Measurements from ENCODE around the gene IL17B.

Gene IL17B, protein sequence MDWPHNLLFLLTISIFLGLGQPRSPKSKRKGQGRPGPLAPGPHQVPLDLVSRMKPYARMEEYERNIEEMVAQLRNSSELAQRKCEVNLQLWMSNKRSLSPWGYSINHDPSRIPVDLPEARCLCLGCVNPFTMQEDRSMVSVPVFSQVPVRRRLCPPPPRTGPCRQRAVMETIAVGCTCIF

DNA sequence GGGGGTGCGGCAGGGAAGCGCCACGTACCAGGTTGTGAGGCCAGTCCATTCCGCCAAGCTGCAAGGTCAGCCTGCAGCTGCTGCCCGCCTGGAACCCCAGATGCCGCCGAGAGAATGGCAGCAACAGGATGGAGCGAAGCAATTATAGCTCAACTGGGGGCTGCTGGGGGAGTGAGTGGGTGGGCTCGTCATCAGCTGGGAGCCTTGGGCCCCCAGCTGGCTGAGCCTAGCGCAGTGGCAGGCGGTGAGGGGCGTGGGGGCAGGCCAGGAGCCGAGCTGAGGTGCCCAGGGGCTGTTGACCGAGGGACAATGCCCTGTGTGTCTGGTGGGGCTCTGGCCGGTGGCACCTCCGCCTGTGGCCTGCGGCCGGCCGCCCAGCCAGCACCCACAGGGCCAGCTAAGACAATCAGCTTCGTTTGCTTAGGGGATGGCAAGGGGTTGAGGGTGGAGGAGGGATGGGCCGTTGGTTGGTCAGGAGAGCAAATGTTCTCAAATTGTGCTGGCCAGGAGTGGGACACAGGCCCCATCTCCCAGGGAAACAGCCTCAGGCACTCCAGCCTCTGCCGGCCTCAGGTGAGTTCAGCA is at the start of gene IL17B:
IL17B (minus strand) TSS at position 116 of the 585 bp plus-strand sequence; CDS start at position 49, 67 bp downstream.
- Mint-ChIP-seq H3K27ac (peak within 1 kb of the TSS; percentile 84 to 98 (median 96)), H3K4me1 (peaks cover 77% of the 10 kb centered on the region), H3K4me3 (peak within 1 kb of the TSS; percentile 40 to 88 (median 83)), H3K36me3 (ENCODE audit: low read depth) (no peaks in the 10 kb centered on the region), H3K27me3 (ENCODE audit: low read depth) (peaks cover 5% of the 10 kb centered on the region), H3K9me3 (no peaks in the 10 kb centered on the region)
- TF ChIP-seq, protein P1, sequence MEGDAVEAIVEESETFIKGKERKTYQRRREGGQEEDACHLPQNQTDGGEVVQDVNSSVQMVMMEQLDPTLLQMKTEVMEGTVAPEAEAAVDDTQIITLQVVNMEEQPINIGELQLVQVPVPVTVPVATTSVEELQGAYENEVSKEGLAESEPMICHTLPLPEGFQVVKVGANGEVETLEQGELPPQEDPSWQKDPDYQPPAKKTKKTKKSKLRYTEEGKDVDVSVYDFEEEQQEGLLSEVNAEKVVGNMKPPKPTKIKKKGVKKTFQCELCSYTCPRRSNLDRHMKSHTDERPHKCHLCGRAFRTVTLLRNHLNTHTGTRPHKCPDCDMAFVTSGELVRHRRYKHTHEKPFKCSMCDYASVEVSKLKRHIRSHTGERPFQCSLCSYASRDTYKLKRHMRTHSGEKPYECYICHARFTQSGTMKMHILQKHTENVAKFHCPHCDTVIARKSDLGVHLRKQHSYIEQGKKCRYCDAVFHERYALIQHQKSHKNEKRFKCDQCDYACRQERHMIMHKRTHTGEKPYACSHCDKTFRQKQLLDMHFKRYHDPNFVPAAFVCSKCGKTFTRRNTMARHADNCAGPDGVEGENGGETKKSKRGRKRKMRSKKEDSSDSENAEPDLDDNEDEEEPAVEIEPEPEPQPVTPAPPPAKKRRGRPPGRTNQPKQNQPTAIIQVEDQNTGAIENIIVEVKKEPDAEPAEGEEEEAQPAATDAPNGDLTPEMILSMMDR (IDR thresholded peaks at IDR 0.05; ENCODE audit: unreplicated experiment in 3 of 3), result no peak

DNA sequence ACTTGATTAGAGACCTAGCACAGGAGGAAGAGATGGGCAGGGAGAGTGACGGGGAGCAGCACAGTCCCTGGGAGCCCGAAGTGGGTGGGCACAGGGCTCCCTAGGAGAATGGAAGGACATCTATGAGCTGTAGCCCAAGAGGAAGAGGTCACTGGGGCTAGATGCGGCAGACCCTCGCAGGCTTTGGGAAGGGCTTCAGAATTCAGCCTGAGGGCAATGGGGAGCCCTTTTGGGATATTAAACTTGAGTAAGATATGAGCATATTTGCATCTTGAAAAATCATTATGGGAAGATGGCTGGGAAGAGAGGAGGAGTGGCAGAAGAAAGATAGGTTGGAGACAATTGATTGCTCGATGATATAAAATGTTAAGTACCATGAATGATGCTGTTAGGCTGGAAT is 48.9 kb upstream of the IL17B start:
- Mint-ChIP-seq H3K36me3 (ENCODE audit: low read depth) (peaks cover 59% of the 10 kb centered on the region), H3K4me1 (peaks cover 35% of the 10 kb centered on the region), H3K27ac (peak overlapping the region in 1 of 3 experiments; percentile 24), H3K4me3 (no peak overlapping the region), H3K27me3 (ENCODE audit: low read depth) (no peaks in the 10 kb centered on the region), H3K9me3 (no peaks in the 10 kb centered on the region)
- TF ChIP-seq, protein P1 (IDR thresholded peaks at IDR 0.05; ENCODE audit: unreplicated experiment in 3 of 3), result no peak

DNA sequence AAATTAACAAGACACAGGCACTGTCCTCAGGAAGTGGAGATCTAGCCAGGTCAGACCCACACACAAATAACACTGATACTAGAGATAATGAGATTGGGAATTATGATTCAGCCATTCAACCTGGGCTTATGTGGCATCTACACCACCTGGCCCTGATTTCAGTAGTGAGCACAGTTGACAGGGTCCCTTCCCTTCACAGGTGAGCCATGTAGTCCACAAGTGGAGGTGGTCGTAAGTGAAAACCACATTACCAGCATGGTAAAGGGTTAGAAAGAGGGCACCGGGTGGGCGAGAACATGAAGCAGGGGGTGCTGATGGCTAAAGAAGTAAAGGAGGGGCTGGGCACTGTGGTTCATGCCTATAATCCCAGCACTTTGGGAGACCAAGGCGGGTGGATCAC is 48.3 kb upstream of the IL17B start:
- no peak overlapping the region for H3K4me3 Mint-ChIP-seq
- H3K36me3 Mint-ChIP-seq (ENCODE audit: low read depth), result peaks cover 59% of the 10 kb centered on the region
- no peaks in the 10 kb centered on the region for H3K9me3 Mint-ChIP-seq
- peaks cover 42% of the 10 kb centered on the region for H3K4me1 Mint-ChIP-seq
- TF ChIP-seq, protein P1 (IDR thresholded peaks at IDR 0.05; ENCODE audit: unreplicated experiment in 3 of 3), result no peak
- peak overlapping the region; percentile 41 to 68 (median 47) for H3K27ac Mint-ChIP-seq
- no peaks in the 10 kb centered on the region for H3K27me3 Mint-ChIP-seq (ENCODE audit: low read depth)

DNA sequence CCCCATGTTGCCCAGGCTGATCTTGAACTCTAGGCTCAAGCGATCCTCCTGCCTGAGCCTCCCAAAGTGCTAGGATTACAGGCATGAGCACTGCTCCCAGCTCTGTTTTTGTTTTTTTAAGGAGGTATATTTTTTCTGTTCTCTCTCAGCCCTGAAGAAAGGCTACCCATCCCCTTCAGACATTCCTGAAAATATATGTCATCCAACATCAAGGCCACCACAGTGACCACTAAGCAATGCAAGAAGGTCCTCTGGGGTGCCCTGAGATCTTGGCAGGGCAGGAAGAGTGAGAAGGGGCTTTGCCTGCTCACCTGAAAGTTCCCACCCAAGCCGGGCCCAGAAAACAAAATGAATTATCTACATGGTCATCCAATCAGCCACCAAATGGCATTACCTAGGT is 47.8 kb upstream of the IL17B start:
- Mint-ChIP-seq H3K9me3 (no peaks in the 10 kb centered on the region), H3K36me3 (ENCODE audit: low read depth) (peaks cover 61% of the 10 kb centered on the region), H3K27me3 (ENCODE audit: low read depth) (no peaks in the 10 kb centered on the region), H3K4me1 (peaks cover 46% of the 10 kb centered on the region), H3K4me3 (no peak overlapping the region), H3K27ac (peak overlapping the region; percentile 41 to 68 (median 47))
- TF ChIP-seq, protein P1 (IDR thresholded peaks at IDR 0.05; ENCODE audit: unreplicated experiment in 3 of 3), result no peak

DNA sequence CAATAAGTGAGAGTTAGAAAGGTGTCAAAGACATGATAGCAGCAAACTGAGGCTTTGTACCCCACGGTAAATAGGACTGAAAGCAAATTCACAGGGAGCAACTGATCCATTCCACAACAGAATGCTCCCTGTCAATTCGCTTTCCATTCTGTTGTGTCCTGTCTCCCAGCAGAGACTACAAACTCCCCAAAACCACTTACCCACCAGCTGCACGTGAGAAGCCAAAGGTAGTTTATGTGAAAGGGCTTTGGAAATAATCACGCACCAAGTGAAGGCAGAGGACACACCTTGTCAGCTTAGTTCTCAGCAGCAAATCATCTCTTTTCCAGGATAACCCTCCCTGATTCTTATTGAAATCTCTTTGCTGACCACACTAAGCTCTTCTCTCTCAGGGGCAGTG is 46.6 kb upstream of the IL17B start:
- TF ChIP-seq, protein P1 (IDR thresholded peaks at IDR 0.05; ENCODE audit: unreplicated experiment in 3 of 3), result no peak
- H3K27ac Mint-ChIP-seq, result peak overlapping the region; percentile 94 to 98 (median 94)
- H3K9me3 Mint-ChIP-seq, result no peaks in the 10 kb centered on the region

More for the DNA sequence above, 46.6 kb upstream of the IL17B start:
- Mint-ChIP-seq H3K36me3 (ENCODE audit: low read depth) (peaks cover 56% of the 10 kb centered on the region), H3K4me1 (peaks cover 49% of the 10 kb centered on the region), H3K4me3 (peak overlapping the region in 1 of 3 experiments; percentile 65), H3K27me3 (ENCODE audit: low read depth) (no peaks in the 10 kb centered on the region)

Measured in nephron (organoid).